Heart left ventricle (tissue), 16 donors: ENCODE data around the gene CEP192. TPM values are rescaled to one million over a fixed set of nuclear protein-coding genes. Genes with fewer than 3 reads are reported as not detected.
"Not testable (repeated sequence)": the region's sequence is repeated elsewhere in the genome, so short reads cannot be mapped to it uniquely, and the experiment has no call there.

ENCODE experiments used
- ATAC-seq, 4 donors: fragments of 200-7000 bp; cut with Tn5 transposase; one replicate each; pipeline ENCODE4 v1.9.1; 2020 to 2022; ENCODE audit warnings: moderate library complexity in 4 of 4, mild to moderate bottlenecking in 3 of 4, moderate number of reproducible peaks in 1 of 4
- DNase-seq, 5 donors: peaks; one replicate each; pipeline ENCODE4 v3.0.0-alpha.2; 2020
- H3K27ac ChIP-seq, 12 donors: fragments of 200-600 bp; sonication (generic) in 4 of 12; one replicate each; pipeline versions ENCODE4 v1.5.0 to v1.8.0; 2016 to 2022; ENCODE audit warnings: mild to moderate bottlenecking in 2 of 12
- H3K27me3 ChIP-seq, 9 donors: fragments of 200-600 bp; sonication (generic) in 2 of 9; one replicate each; pipeline versions ENCODE4 v1.5.1 to v1.8.0; 2016 to 2022; ENCODE audit warnings: mild to moderate bottlenecking in 3 of 9
- H3K36me3 ChIP-seq, 9 donors: fragments of 200-600 bp; sonication (generic) in 2 of 9; one replicate each; pipeline versions ENCODE4 v1.5.0 to v1.8.0; 2018 to 2022; ENCODE audit warnings: mild to moderate bottlenecking in 2 of 9
- H3K4me1 ChIP-seq, 12 donors: fragments of 200-600 bp; sonication (generic) in 4 of 12; one replicate each; pipeline versions ENCODE4 v1.5.0 to v1.8.0; 2016 to 2022; ENCODE audit warnings: mild to moderate bottlenecking in 3 of 12
- H3K4me3 ChIP-seq, 12 donors: fragments of 200-600 bp; sonication (generic) in 4 of 12; one replicate each; pipeline versions ENCODE4 v1.5.0 to v1.8.0; 2017 to 2022; ENCODE audit warnings: mild to moderate bottlenecking in 9 of 12, moderate library complexity in 4 of 12
- H3K9me3 ChIP-seq, 12 donors: fragments of 200-600 bp; sonication (generic) in 4 of 12; one replicate each; pipeline versions ENCODE4 v1.5.0 to v1.8.0; 2016 to 2022; ENCODE audit warnings: mild to moderate bottlenecking in 1 of 12
- CTCF ChIP-seq, 12 donors: fragments of 200-600 bp; sonication (generic) in 4 of 12; IDR thresholded peaks; one replicate each; pipeline versions ENCODE4 v1.5.0 to v1.8.0; 2018 to 2022; ENCODE audit warnings: antibody characterized with exemption in 12 of 12, mild to moderate bottlenecking in 5 of 12
- POLR2A ChIP-seq, 2 donors: fragments of 450-650 bp; IDR thresholded peaks; one replicate each; pipeline ENCODE4 v1.6.1; 2017; ENCODE audit warnings: antibody characterized with exemption in 2 of 2, mild to moderate bottlenecking in 2 of 2, moderate library complexity in 2 of 2
- WGBS, 4 donors: extraction: QIAGEN DNeasy Blood & Tissue Kit in 2 of 4; methylation state at CpG; one replicate each; pipeline versions ENCODE4 v1.1.5 to v1.1.7; 2013 to 2018; 5-methylcytosine and 5-hydroxymethylcytosine counted together
- intact Hi-C, 10 donors: fragments of 100-400 bp; cut with DNase I; formaldehyde crosslinking; loops; one replicate each; pipeline versions ENCODE4 v1.11.1 to v1.14.2; 2022
- polyA plus RNA-seq, 2 donors: library from polyadenylated mRNA; stranded (reverse); fragments of 200-250 nt; gene quantifications; one replicate each; pipeline ENCODE4 v1.2.3, GENCODE V29; 2013
- total RNA-seq, 9 donors: library from RNA; depleted of rRNA in 2 of 9; stranded (reverse); fragments of >200 nt in 2 of 9; fragmentation: NEBNext Ultra II Directional in 3 of 9; extraction: Animal tissue kit (Norgen Biotek cat#: 25700) in 3 of 9; gene quantifications; one replicate each; pipeline versions ENCODE4 v1.1.0 to v1.2.4, GENCODE V29; 2016 to 2023
- donor health status: ischemic (EF 13 %, LVEDD 7.1; RV severe dilation, severe dysfunction).
- donor health status: healthy with polysubstance abuse.
- donor health status: DM: no; HTN: yes; CAD: no.
- donor health status: DM: no; HTN: no; CAD: no.
- donor health status: ischemic (EF 25% LVEDD 6.9; RV normal size, moderate dysfunction).
- donor health status: ischemic (EF 25% LVEDD 5.7; RV mildly dilated, moderate dysfunction).
- donor health status: healthy.
- donor health status: DM: yes; HTN: yes; CAD: no.
- donor health status: ischemic (EF 35%, LVEDD 5.7; RV mildly dilated, moderate dysfunction).
- donor health status: nonischemic (EF 11% LVEDD 7.7; RV severe dilation, severe dysfunction).
- donor health status: DM: yes; HTN: yes; CAD: no.
- donor health status: PGD.
- donor health status: ischemic (EF 29% LVEDD 5.4; RV normal size, mild dysfunction).
- donor health status: nonischemic (EF 23%, LVEDD 6.1; RV moderate dilation, normal function).

Gene CEP192
- total and polyA plus RNA-seq, 11 donors: 5.5 to 36.3 (median 24.1) TPM

GRCh38 chr18:12968619-12969018 lies 22.5 kb upstream of the CEP192 start:
- Histone ChIP-seq H3K27me3 (no peaks in the 10 kb centered on the region), H3K4me3 (no peak overlapping the region), H3K9me3 (no peaks in the 10 kb centered on the region), H3K27ac (no peak overlapping the region), H3K4me1 (no peaks in the 10 kb centered on the region), H3K36me3 (peaks cover 0 to 76% (median 56%) of the 10 kb centered on the region in 9 donors)
- intact Hi-C loops: no loop called here
- TF ChIP-seq POLR2A (IDR thresholded peaks at IDR 0.05): no peak
- TF ChIP-seq CTCF (IDR thresholded peaks at IDR 0.05): no peak
- DNase-seq (no peak), ATAC-seq (no peak)
- 91 to 96% (median 95%) methylated on average over 6 of the region's 6 CpGs for WGBS, 4 donors

- DNase-seq (no peak), ATAC-seq (no peak)
- Histone ChIP-seq H3K27me3 (no peaks in the 10 kb centered on the region), H3K4me3 (no peak overlapping the region), H3K27ac (no peak overlapping the region), H3K4me1 (peaks cover 0 to 20% (median 0%) of the 10 kb centered on the region in 12 donors), H3K36me3 (peaks cover 0 to 81% (median 57%) of the 10 kb centered on the region in 9 donors), H3K9me3 (no peaks in the 10 kb centered on the region)
- no peak for TF ChIP-seq POLR2A (IDR thresholded peaks at IDR 0.05)
- no peak for TF ChIP-seq CTCF (IDR thresholded peaks at IDR 0.05)
- WGBS, 4 donors: 82 to 96% (median 94%) methylated on average over 4 of the region's 4 CpGs
- intact Hi-C loops: no loop called here
Observed at GRCh38 chr18:12973562-12974213, 17.5 kb upstream of the CEP192 start.

- H3K27me3 ChIP-seq: no peaks in the 10 kb centered on the region
- no peak overlapping the region for H3K4me3 ChIP-seq
- TF ChIP-seq CTCF (IDR thresholded peaks at IDR 0.05): no peak
- no peak for TF ChIP-seq POLR2A (IDR thresholded peaks at IDR 0.05)
- peaks cover 0 to 82% (median 57%) of the 10 kb centered on the region in 9 donors for H3K36me3 ChIP-seq
- DNase-seq (no peak), ATAC-seq (peak in 2 of 4 donors; percentile 20 to 30)
- 82 to 89% (median 85%) methylated on average over 6 of the region's 6 CpGs for WGBS, 4 donors
- peak overlapping the region in 1 of 12 donors; percentile 63 for H3K27ac ChIP-seq
- intact Hi-C loops: no loop called here
- peaks cover 0 to 20% (median 0%) of the 10 kb centered on the region in 12 donors for H3K4me1 ChIP-seq
- H3K9me3 ChIP-seq: no peaks in the 10 kb centered on the region
Observed at GRCh38 chr18:12975488-12975887, 15.7 kb upstream of the CEP192 start.

DNA sequence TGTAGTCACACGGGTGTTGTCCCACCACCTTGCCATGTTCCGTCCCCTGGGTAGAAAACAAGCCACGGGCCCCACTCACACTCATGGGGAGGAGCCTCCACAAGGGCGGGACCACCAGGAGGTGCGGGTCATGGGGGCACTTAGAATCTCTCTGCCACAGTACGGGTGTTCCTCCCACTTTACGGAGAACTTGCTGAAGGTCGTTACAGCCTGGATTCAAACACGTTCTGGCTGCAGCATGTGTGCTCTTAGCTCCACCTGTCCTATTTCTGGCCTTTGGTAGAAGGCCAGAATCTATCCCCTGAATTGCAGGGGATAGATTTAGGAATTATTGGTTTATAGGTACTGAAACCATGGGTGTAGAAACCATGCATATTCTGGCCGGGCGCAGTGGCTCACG lies 14.9 kb upstream of the CEP192 start:
- H3K36me3 ChIP-seq: peaks cover 0 to 74% (median 53%) of the 10 kb centered on the region in 9 donors
- no peaks in the 10 kb centered on the region for H3K27me3 ChIP-seq
- WGBS, 4 donors: 64 to 77% (median 73%) methylated on average over 7 to 12 of the region's 12 CpGs

GRCh38 chr18:12980065-12980464 lies 11.1 kb upstream of the CEP192 start:
- DNase-seq, intact Hi-C loops, H3K9me3 ChIP-seq, H3K27ac ChIP-seq, ATAC-seq, H3K4me3 ChIP-seq, H3K27me3 ChIP-seq: not testable (repeated sequence)
- Histone ChIP-seq H3K36me3 (peaks cover 0 to 74% (median 44%) of the 10 kb centered on the region in 9 donors), H3K4me1 (peaks cover 0 to 19% (median 0%) of the 10 kb centered on the region in 12 donors)
- WGBS, 4 donors: 91 to 93% (median 93%) methylated on average over 3 to 23 of the region's 34 CpGs; no CpG with 5 or more reads in 1 of the 4 donors

More for the DNA sequence above, 14.9 kb upstream of the CEP192 start:
- intact Hi-C loops: no loop called here
- H3K4me1 ChIP-seq: peaks cover 0 to 20% (median 0%) of the 10 kb centered on the region in 12 donors
- peak; percentile 22 to 42 (median 32) for ATAC-seq
- H3K4me3 ChIP-seq: no peak overlapping the region
- no peak for DNase-seq
- H3K27ac ChIP-seq: peak overlapping the region in 1 of 12 donors; percentile 63
- TF ChIP-seq CTCF (IDR thresholded peaks at IDR 0.05): no peak
- no peak for TF ChIP-seq POLR2A (IDR thresholded peaks at IDR 0.05)
- no peaks in the 10 kb centered on the region for H3K9me3 ChIP-seq
